NT2/D1 (cell line): ENCODE measurements around the gene KSR1.

Source experiments
- DNase-seq: peaks from one replicate; pipeline ENCODE4 v3.0.0-alpha.2; 2011; ENCODE audit warnings: low read depth, low spot score
- H3K27me3 ChIP-seq: 2 replicates; pipeline ENCODE4 v1.6.0; 2011; ENCODE audit warnings: mild to moderate bottlenecking; ENCODE audit not compliant: insufficient read length, insufficient read depth
- H3K36me3 ChIP-seq: 2 replicates; pipeline ENCODE4 v1.6.1; 2011; ENCODE audit warnings: mild to moderate bottlenecking, low read length, mixed read lengths; ENCODE audit not compliant: insufficient read depth, insufficient read length
- H3K4me1 ChIP-seq: 2 replicates; pipeline ENCODE4 v1.5.1; 2011; ENCODE audit not compliant: insufficient read depth, insufficient read length
- H3K4me3 ChIP-seq: 2 replicates; pipeline ENCODE4 v1.5.1; 2011; ENCODE audit warnings: low read depth; ENCODE audit not compliant: insufficient read length
- H3K9ac ChIP-seq: 2 replicates; pipeline ENCODE4 v1.6.0; 2011; ENCODE audit warnings: low read depth; ENCODE audit not compliant: insufficient read length
- H3K9me3 ChIP-seq: 2 replicates; pipeline ENCODE4 v1.5.1; 2011; ENCODE audit warnings: mild to moderate bottlenecking, low read length; ENCODE audit not compliant: insufficient read depth
- SUZ12 ChIP-seq: IDR thresholded peaks from 2 replicates; pipeline ENCODE4 v1.6.1; 2011; ENCODE audit not compliant: insufficient read length, insufficient read depth; ENCODE audit errors: extremely low read depth
- YY1 ChIP-seq: IDR thresholded peaks from 2 replicates; pipeline ENCODE4 v1.6.1; 2011; ENCODE audit not compliant: insufficient read length, insufficient read depth
- ZNF274 ChIP-seq: IDR thresholded peaks from 2 replicates; pipeline ENCODE4 v1.6.1; 2011; ENCODE audit warnings: mild to moderate bottlenecking, low read depth, low read length

KSR1 gene

GRCh38 chr17:27582696-27583095, 126.4 kb downstream of the KSR1 start:
- Histone ChIP-seq H3K4me1 (peaks cover 4% of the 10 kb centered on the region), H3K36me3 (peaks cover 53% of the 10 kb centered on the region), H3K9ac (no peak overlapping the region), H3K9me3 (no peaks in the 10 kb centered on the region), H3K27me3 (no peaks in the 10 kb centered on the region), H3K4me3 (no peak overlapping the region)
- no peak for DNase-seq
- no peak for TF ChIP-seq SUZ12
- no peak for TF ChIP-seq ZNF274
- TF ChIP-seq YY1 = no peak

- no peak overlapping the region for H3K4me3 ChIP-seq
- no peaks in the 10 kb centered on the region for H3K27me3 ChIP-seq
- TF ChIP-seq SUZ12 (no peak), YY1 (no peak), ZNF274 (no peak)
- no peaks in the 10 kb centered on the region for H3K9me3 ChIP-seq
- no peak for DNase-seq
- H3K4me1 ChIP-seq = peaks cover 4% of the 10 kb centered on the region
- peaks cover 59% of the 10 kb centered on the region for H3K36me3 ChIP-seq
- no peak overlapping the region for H3K9ac ChIP-seq
These were observed 129.0 kb downstream of the KSR1 start for GRCh38 chr17:27585153-27585681.

GRCh38 chr17:27585792-27586191, 129.5 kb downstream of the KSR1 start:
- Histone ChIP-seq H3K36me3 (peaks cover 60% of the 10 kb centered on the region), H3K9me3 (no peaks in the 10 kb centered on the region), H3K4me1 (peaks cover 4% of the 10 kb centered on the region), H3K4me3 (no peak overlapping the region), H3K9ac (no peak overlapping the region), H3K27me3 (no peaks in the 10 kb centered on the region)
- DNase-seq = no peak
- TF ChIP-seq ZNF274 (no peak), SUZ12 (no peak), YY1 (no peak)

GRCh38 chr17:27586203-27586721, 130.0 kb downstream of the KSR1 start:
- Histone ChIP-seq H3K36me3 (peaks cover 60% of the 10 kb centered on the region), H3K4me1 (peaks cover 4% of the 10 kb centered on the region), H3K9ac (no peak overlapping the region), H3K27me3 (no peaks in the 10 kb centered on the region), H3K9me3 (no peaks in the 10 kb centered on the region), H3K4me3 (no peak overlapping the region)
- no peak for DNase-seq
- TF ChIP-seq ZNF274 = no peak
- TF ChIP-seq SUZ12 = no peak
- TF ChIP-seq YY1 = no peak

GRCh38 chr17:27588354-27588753, 132.1 kb downstream of the KSR1 start:
- no peaks in the 10 kb centered on the region for H3K27me3 ChIP-seq
- TF ChIP-seq YY1 = no peak
- TF ChIP-seq SUZ12 = no peak
- TF ChIP-seq ZNF274 = no peak
- H3K4me3 ChIP-seq = no peak overlapping the region
- no peak overlapping the region for H3K9ac ChIP-seq
- no peaks in the 10 kb centered on the region for H3K9me3 ChIP-seq
- no peak for DNase-seq
- H3K36me3 ChIP-seq = peaks cover 73% of the 10 kb centered on the region
- peaks cover 4% of the 10 kb centered on the region for H3K4me1 ChIP-seq

- no peaks in the 10 kb centered on the region for H3K9me3 ChIP-seq
- H3K9ac ChIP-seq = no peak overlapping the region
- H3K4me3 ChIP-seq = no peak overlapping the region
- no peaks in the 10 kb centered on the region for H3K27me3 ChIP-seq
- no peak for DNase-seq
- no peaks in the 10 kb centered on the region for H3K4me1 ChIP-seq
- no peak for TF ChIP-seq YY1
- TF ChIP-seq SUZ12 = no peak
- TF ChIP-seq ZNF274 = no peak
- peaks cover 70% of the 10 kb centered on the region for H3K36me3 ChIP-seq
These were observed 134.6 kb downstream of the KSR1 start for GRCh38 chr17:27590864-27591263.

GRCh38 chr17:27591986-27592385, 135.7 kb downstream of the KSR1 start:
- Histone ChIP-seq H3K9me3 (no peaks in the 10 kb centered on the region), H3K4me1 (no peaks in the 10 kb centered on the region), H3K9ac (no peak overlapping the region), H3K27me3 (no peaks in the 10 kb centered on the region), H3K36me3 (peaks cover 76% of the 10 kb centered on the region), H3K4me3 (no peak overlapping the region)
- TF ChIP-seq YY1 (no peak), SUZ12 (no peak), ZNF274 (no peak)
- DNase-seq = no peak
